GM12878 (cell line): ENCODE measurements around the gene ABCB4. TPM values are rescaled to one million over a fixed set of nuclear protein-coding genes. Genes with fewer than 3 reads are reported as not detected.
A peak's percentile ranks its signal among the peaks of the same experiment; 100 is the strongest.

Experiments used
- ATAC-seq: fragments of 200-7000 bp; cut with Tn5 transposase; 3 replicates; pipeline ENCODE4 v1.9.1; 2020; ENCODE audit warnings: mild to moderate bottlenecking, moderate library complexity
- BruUV-seq: library from RNA; stranded (reverse); fragments of 400-500 nt; replicated peaks from 2 replicates; lab custom pipeline; 2021; lab: Mats Ljungman, UMichigan
- CTCF ChIA-PET: fragments of 300-600 bp; sonication (Branson Sonifier 250); formaldehyde crosslinking; extraction: SDS; loops from one replicate; lab custom pipeline; 2021; ENCODE audit warnings: inconsistent platforms; lab: Yijun Ruan, JAX
- POLR2A ChIA-PET: fragments of 350-600 bp; formaldehyde crosslinking; extraction: SDS; loops from one replicate; lab custom pipeline; 2021; ENCODE audit warnings: inconsistent platforms; lab: Charles Lee
- RAD21 ChIA-PET: fragments of 300-600 bp; sonication (Branson Sonifier 250); formaldehyde crosslinking; loops from one replicate; lab custom pipeline; 2023; ENCODE audit warnings: antibody characterized with exemption; ENCODE audit not compliant: unreplicated experiment; lab: Charles Lee
- SMC1A ChIA-PET: fragments of 300-600 bp; sonication (Branson Sonifier 250); formaldehyde crosslinking; loops from one replicate; lab custom pipeline; 2023; ENCODE audit not compliant: unreplicated experiment, uncharacterized antibody; lab: Charles Lee
- DNase-seq: peaks from one replicate; pipeline ENCODE4 v3.0.0-alpha.2; 2011; ENCODE audit warnings: low read depth, low spot score
- FAIRE-seq: peaks from 3 replicates; lab custom pipeline; 2011; peaks lifted over from hg19 to GRCh38; lab: Jason Lieb, UNC
- H2AFZ ChIP-seq: 2 replicates; pipeline ENCODE4 v1.6.0; 2011; ENCODE audit warnings: low read depth, low read length, control low read depth; ENCODE audit not compliant: control insufficient read depth
- H3K27ac ChIP-seq: 2 replicates; pipeline ENCODE4 v1.5.1; 2011; ENCODE audit warnings: control low read depth; ENCODE audit not compliant: control insufficient read depth, insufficient read depth
- H3K27me3 ChIP-seq, 2 experiments: replicated peaks in 1 of 2; 2 replicates each; pipeline versions ENCODE4 v1.6.0 to v1.6.1; 2011; ENCODE audit warnings: low read length in 1 of 2; ENCODE audit not compliant: control insufficient read depth in 2 of 2, insufficient read depth in 2 of 2
- H3K36me3 ChIP-seq, 2 experiments: 2 replicates each; pipeline ENCODE4 v1.5.1; 2011; ENCODE audit warnings: low read length in 1 of 2; ENCODE audit not compliant: control insufficient read depth in 2 of 2, insufficient read depth in 2 of 2
- H3K4me1 ChIP-seq: 2 replicates; pipeline ENCODE4 v1.6.1; 2011; ENCODE audit warnings: mild to moderate bottlenecking, low read length, moderate library complexity, mixed read lengths; ENCODE audit not compliant: control insufficient read depth, insufficient read depth
- H3K4me2 ChIP-seq: 2 replicates; pipeline ENCODE4 v1.6.0; 2011; ENCODE audit warnings: control low read depth; ENCODE audit not compliant: control insufficient read depth, insufficient read depth
- H3K4me3 ChIP-seq: fragments of 200-600 bp; sonication (generic); 2 replicates; pipeline ENCODE4 v1.5.1; 2016
- H3K79me2 ChIP-seq: 2 replicates; pipeline ENCODE4 v1.6.0; 2011; ENCODE audit warnings: low read length; ENCODE audit not compliant: control insufficient read depth, insufficient read depth
- H3K9ac ChIP-seq: 2 replicates; pipeline ENCODE4 v1.8.0; 2011; ENCODE audit warnings: low read length, control low read depth, mixed read lengths; ENCODE audit not compliant: control insufficient read depth, insufficient read depth
- H3K9me3 ChIP-seq: replicated peaks from 3 replicates; pipeline ENCODE4 v1.5.1; 2011; ENCODE audit warnings: mild to moderate bottlenecking, low read length; ENCODE audit not compliant: control insufficient read depth, insufficient read depth
- H4K20me1 ChIP-seq: 2 replicates; pipeline ENCODE4 v1.6.0; 2011; ENCODE audit not compliant: control insufficient read depth, insufficient read depth
- CEBPB ChIP-seq, 2 experiments: fragments of 150-350 bp in 1 of 2; IDR thresholded peaks; 2 replicates each; pipeline ENCODE4 v1.6.1; 2012 to 2014; ENCODE audit warnings: low read depth in 2 of 2, low read length in 2 of 2, borderline replicate concordance in 1 of 2, inconsistent platforms in 1 of 2
- CTCF ChIP-seq, 3 experiments: IDR thresholded peaks in 2 of 3; conservative IDR thresholded peaks in 1 of 3; 2 replicates each; pipeline ENCODE4 v1.5.1; 2011; ENCODE audit warnings: low read depth in 3 of 3, low read length in 3 of 3, mild to moderate bottlenecking in 3 of 3, control low read depth in 2 of 3, moderate library complexity in 2 of 3, inconsistent platforms in 1 of 3, mixed read lengths in 1 of 3; ENCODE audit not compliant: control insufficient read depth in 2 of 3, insufficient read depth in 1 of 3; ENCODE audit errors: extremely low read depth in 1 of 3
- ESRRA ChIP-seq: IDR thresholded peaks from 2 replicates; pipeline ENCODE4 v1.6.1; 2012; ENCODE audit warnings: mild to moderate bottlenecking, low read length, improper control_type of control experiment
- KAT2A ChIP-seq: conservative IDR thresholded peaks from 2 replicates; pipeline ENCODE4 v1.6.1; 2011; ENCODE audit warnings: low read depth, low read length; ENCODE audit not compliant: control insufficient read depth
- KLF5 ChIP-seq: fragments of 450-650 bp; IDR thresholded peaks from 2 replicates; pipeline ENCODE4 v1.6.1; 2014; ENCODE audit warnings: mild to moderate bottlenecking; ENCODE audit not compliant: partially characterized antibody
- MEF2A ChIP-seq: IDR thresholded peaks from 2 replicates; pipeline ENCODE4 v1.6.1; 2011; ENCODE audit warnings: low read depth, mild to moderate bottlenecking, low read length, moderate library complexity; ENCODE audit not compliant: insufficient read depth
- MXI1 ChIP-seq: fragments of 150-350 bp; IDR thresholded peaks from 2 replicates; pipeline ENCODE4 v1.6.1; 2011; ENCODE audit warnings: low read depth, mild to moderate bottlenecking, inconsistent platforms, low read length, improper control_type of control experiment
- MYC ChIP-seq: IDR thresholded peaks from 2 replicates; pipeline ENCODE4 v1.6.1; 2011; ENCODE audit warnings: mild to moderate bottlenecking, low read length, moderate library complexity, inconsistent platforms; ENCODE audit not compliant: insufficient read depth, insufficient replicate concordance, insufficient read length, severe bottlenecking
- SMAD5 ChIP-seq: IDR thresholded peaks from 2 replicates; pipeline ENCODE4 v1.6.1; 2016; ENCODE audit warnings: antibody characterized with exemption, low read depth
- WGBS: methylation state at CpG from one replicate; pipeline ENCODE4 v1.1.6; 2016; ENCODE audit warnings: low lambda C conversion rate; ENCODE audit not compliant: insufficient replicate concordance, insufficient coverage; ENCODE audit errors: missing lambda C conversion rate; 5-methylcytosine and 5-hydroxymethylcytosine counted together
- in situ Hi-C: fragments of 300-500 bp; cut with MboI; formaldehyde crosslinking; loops from 9 replicates; pipeline ENCODE4 v1.14.3; 2018; ENCODE audit warnings: mixed read lengths
- intact Hi-C: fragments of 100-400 bp; cut with micrococcal nuclease; formaldehyde crosslinking; loops from one replicate; pipeline ENCODE4 v1.14.2; 2022; ENCODE audit not compliant: unreplicated experiment
- polyA plus RNA-seq, 11 experiments: library from polyadenylated mRNA; depleted of rRNA in 4 of 11; unstranded in 6 of 11; stranded (reverse) in 5 of 11; fragments of >200 nt; fragmentation: Nextera tagmentation in 4 of 11; fragmentation: Illumina TruSeq in 1 of 11; extraction: Ambion mirVana in 4 of 11; extraction: Trizol in 1 of 11; gene quantifications; 1 replicate in 1 of 11; 2 replicates in 10 of 11; pipeline versions ENCODE4 v1.2.1 to v1.2.3, GENCODE V29; 2011 to 2016; ENCODE audit warnings: inconsistent platforms in 2 of 11, missing spikeins in 2 of 11, low read depth in 1 of 11
- total RNA-seq, 4 experiments: library from RNA; depleted of rRNA in 3 of 4; stranded (reverse); fragments of >200 nt in 3 of 4; fragmentation: Illumina TruSeq in 1 of 4; extraction: Trizol in 1 of 4; gene quantifications; 2 replicates each; pipeline versions ENCODE4 v1.2.1 to v1.2.3, GENCODE V29; 2013 to 2021
- TF ChIP-seq, protein P1 (sequence below): fragments of 450-650 bp; IDR thresholded peaks from 2 replicates; pipeline ENCODE4 v1.6.1; 2016; ENCODE audit warnings: mild to moderate bottlenecking

ABCB4 gene
- total and polyA plus RNA-seq, 10 of the 15 experiments (the other 5 are each of a cell fraction or from before 2014, with no cell fraction given) = 1.9 to 8.3 (median 4.4) TPM

DNA sequence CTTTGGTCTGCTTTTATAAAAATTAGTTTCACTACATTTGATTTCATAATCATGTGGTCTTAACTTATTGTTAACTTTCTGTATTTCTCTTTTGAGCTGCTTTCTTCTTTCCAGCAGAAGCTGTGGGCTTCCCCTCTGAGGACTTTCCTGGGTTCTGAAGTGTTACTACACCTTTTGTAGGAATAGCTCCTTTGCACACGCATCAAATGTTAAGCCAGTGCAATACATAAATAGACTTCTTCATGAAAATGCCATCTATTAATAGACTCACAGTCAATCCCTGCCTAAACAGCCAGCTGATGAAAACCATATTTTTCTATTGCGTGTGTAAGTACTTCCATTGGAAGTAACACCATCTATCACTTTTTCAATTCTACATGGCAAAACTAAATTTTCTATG lies 1.5 kb downstream of the ABCB4 start:
- ChIA-PET SMC1A (interaction anchor here (0.8 to 1.4 kb wide), 13 partner anchors 10 to 257 kb away, joined by 3 to 14 read pairs (median 4); partner anchors contain the start of gene ABCB1), RAD21 (interaction anchor here (0.8 to 2.6 kb wide), 11 partner anchors 18 to 598 kb away, joined by 3 to 18 read pairs (median 4); partner anchors contain the start of gene ABCB1)
- no peaks in the 10 kb centered on the region for H3K36me3 ChIP-seq
- peak; percentile 15 for DNase-seq
- H3K27ac ChIP-seq = peak overlapping the region; percentile 72; the same call in 1 of the 2 replicates
- no peak for TF ChIP-seq KAT2A
- 0 out of 4 replicates have a peak, but pooled peaks of 1 of the 2 experiments have one; percentile 10 for TF ChIP-seq CEBPB (IDR thresholded peaks at IDR 0.05; ENCODE audit: borderline replicate concordance in 1 of 2, low read depth in 2 of 2, low read length in 2 of 2)
- peak; percentile 6; the same call in 1 of the 2 replicates for TF ChIP-seq MXI1
- peak; percentile 44; the same call in 1 of the 2 replicates for TF ChIP-seq MEF2A
- TF ChIP-seq, protein P1, sequence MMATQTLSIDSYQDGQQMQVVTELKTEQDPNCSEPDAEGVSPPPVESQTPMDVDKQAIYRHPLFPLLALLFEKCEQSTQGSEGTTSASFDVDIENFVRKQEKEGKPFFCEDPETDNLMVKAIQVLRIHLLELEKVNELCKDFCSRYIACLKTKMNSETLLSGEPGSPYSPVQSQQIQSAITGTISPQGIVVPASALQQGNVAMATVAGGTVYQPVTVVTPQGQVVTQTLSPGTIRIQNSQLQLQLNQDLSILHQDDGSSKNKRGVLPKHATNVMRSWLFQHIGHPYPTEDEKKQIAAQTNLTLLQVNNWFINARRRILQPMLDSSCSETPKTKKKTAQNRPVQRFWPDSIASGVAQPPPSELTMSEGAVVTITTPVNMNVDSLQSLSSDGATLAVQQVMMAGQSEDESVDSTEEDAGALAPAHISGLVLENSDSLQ = no peak
- TF ChIP-seq KLF5 = no peak
- no peak for TF ChIP-seq MYC
- TF ChIP-seq CTCF (IDR thresholded peaks at IDR 0.05 in 2 of 3, conservative IDR thresholded peaks at IDR 0.05 in 1 of 3; ENCODE audit: control insufficient read depth in 2 of 3, extremely low read depth in 1 of 3, insufficient read depth in 1 of 3, low read depth in 3 of 3, low read length in 3 of 3) = no peak
- TF ChIP-seq ESRRA = no peak
- no peak for TF ChIP-seq SMAD5
- TF ChIP-seq, all 136 proteins: peak for 3
- POLR2A ChIA-PET = interaction anchor here (0.9 to 1.3 kb wide), 3 partner anchors 28 to 254 kb away, joined by 3 to 4 read pairs (median 4); partner anchors contain the start of gene TMEM243
- no peaks in the 10 kb centered on the region for H3K27me3 ChIP-seq
- no peaks in the 10 kb centered on the region for H3K9me3 ChIP-seq
- peak overlapping the region; percentile 58 for H2AFZ ChIP-seq
- CTCF ChIA-PET = interaction anchor here (0.9 to 1.2 kb wide), 5 partner anchors 25 to 321 kb away, joined by 3 to 4 read pairs (median 3); partner anchors contain the start of gene DMTF1
- intact Hi-C loops = loop anchor here (1.0 to 10.0 kb wide), 7 partner anchors 28 to 453 kb away; partner anchors contain the start of genes CROT, DBF4, DMTF1 and SLC25A40
- WGBS = 0% methylated on average over 2 of the region's 2 CpGs
- H3K4me2 ChIP-seq = peak overlapping the region; percentile 91; the same call in 1 of the 2 replicates
- in situ Hi-C loops = no loop called here
- H4K20me1 ChIP-seq = no peaks in the 10 kb centered on the region
- no TSS peak for BruUV-seq
- ATAC-seq (peak; percentile 4), FAIRE-seq (no peak)
- peaks cover 12% of the 10 kb centered on the region for H3K4me1 ChIP-seq
- no peak overlapping the region for H3K9ac ChIP-seq
- H3K79me2 ChIP-seq = no peaks in the 10 kb centered on the region
- peak overlapping the region; percentile 77; the same call in 1 of the 2 replicates for H3K4me3 ChIP-seq
